Fibroblast of villous mesenchyme (primary cell): ENCODE measurements around the gene TXNDC11. TPM values are rescaled to one million over a fixed set of nuclear protein-coding genes. Genes with fewer than 3 reads are reported as not detected.

ENCODE experiments used
- DNase-seq: peaks from one replicate; pipeline ENCODE4 v3.0.0-alpha.2; 2010; ENCODE audit warnings: low read depth
- H3K4me3 ChIP-seq: 2 replicates; pipeline ENCODE4 v1.5.1; 2011; ENCODE audit warnings: low read depth, mild to moderate bottlenecking, low read length
- total RNA-seq: library from RNA; depleted of rRNA; stranded (reverse); fragments of >200 nt; gene quantifications from 2 replicates; pipeline ENCODE4 v1.2.3, GENCODE V29; 2012
- TF ChIP-seq, protein P1 (sequence below): IDR thresholded peaks from 2 replicates; pipeline ENCODE4 v1.5.1; 2012; ENCODE audit warnings: low read depth, mild to moderate bottlenecking, low read length; ENCODE audit not compliant: insufficient read depth

Gene TXNDC11
- total RNA-seq, 1 donor = 30.2 TPM

DNA sequence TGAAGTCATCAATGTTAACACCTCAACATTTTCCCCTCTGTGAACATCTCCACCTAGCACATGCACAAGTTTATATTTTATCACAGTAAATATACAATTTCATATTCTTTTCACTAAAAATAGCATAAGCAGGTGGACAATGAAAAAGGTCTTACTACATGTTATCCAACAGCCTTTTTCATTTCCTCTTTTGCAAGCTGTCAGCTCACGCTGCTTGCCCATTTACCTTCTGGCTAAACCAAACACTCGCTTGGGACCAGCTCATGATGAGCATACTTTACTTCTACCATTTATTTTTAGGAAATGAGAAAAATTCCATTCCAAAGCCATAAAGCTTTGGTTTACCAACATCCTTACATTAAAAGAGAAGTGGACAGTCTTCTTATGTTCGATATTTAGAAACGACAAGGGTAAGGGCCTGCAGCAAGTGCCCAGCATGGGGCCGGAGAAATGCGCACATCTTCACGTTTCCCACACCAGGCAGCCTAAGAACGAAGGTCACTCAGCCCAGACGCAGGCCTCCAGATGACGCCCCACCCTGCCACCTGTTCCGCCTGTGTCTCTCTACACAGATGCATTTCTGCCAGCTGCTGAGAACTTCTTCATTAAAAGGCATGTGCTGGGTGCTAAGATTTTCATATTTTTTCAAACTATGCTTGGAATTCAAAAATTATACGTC is 60.5 kb downstream of the TXNDC11 start:
- no peak for DNase-seq
- TF ChIP-seq, protein P1, sequence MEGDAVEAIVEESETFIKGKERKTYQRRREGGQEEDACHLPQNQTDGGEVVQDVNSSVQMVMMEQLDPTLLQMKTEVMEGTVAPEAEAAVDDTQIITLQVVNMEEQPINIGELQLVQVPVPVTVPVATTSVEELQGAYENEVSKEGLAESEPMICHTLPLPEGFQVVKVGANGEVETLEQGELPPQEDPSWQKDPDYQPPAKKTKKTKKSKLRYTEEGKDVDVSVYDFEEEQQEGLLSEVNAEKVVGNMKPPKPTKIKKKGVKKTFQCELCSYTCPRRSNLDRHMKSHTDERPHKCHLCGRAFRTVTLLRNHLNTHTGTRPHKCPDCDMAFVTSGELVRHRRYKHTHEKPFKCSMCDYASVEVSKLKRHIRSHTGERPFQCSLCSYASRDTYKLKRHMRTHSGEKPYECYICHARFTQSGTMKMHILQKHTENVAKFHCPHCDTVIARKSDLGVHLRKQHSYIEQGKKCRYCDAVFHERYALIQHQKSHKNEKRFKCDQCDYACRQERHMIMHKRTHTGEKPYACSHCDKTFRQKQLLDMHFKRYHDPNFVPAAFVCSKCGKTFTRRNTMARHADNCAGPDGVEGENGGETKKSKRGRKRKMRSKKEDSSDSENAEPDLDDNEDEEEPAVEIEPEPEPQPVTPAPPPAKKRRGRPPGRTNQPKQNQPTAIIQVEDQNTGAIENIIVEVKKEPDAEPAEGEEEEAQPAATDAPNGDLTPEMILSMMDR = no peak
- no peak overlapping the region for H3K4me3 ChIP-seq

DNA sequence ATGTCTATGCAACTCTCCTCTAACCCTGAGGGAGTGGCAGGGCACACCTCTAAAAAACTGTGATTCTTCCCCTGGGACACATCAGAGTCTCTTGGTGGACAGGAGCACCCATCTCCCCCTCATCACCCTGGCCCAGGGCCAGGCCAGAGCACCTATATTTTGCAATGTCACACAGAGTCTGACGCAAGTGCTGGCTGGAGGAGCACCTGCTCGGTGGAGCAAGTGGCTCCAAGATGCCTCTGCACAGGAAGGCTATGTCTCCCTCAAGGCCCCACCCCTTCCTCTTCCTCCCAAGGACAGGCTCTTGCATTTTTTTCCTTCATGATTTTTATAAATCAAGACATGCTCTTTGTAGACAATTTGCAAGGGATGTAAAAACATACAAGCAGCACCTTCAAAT is 61.1 kb downstream of the TXNDC11 start:
- H3K4me3 ChIP-seq = no peak overlapping the region
- no peak for DNase-seq
- TF ChIP-seq, protein P1 = no peak

DNA sequence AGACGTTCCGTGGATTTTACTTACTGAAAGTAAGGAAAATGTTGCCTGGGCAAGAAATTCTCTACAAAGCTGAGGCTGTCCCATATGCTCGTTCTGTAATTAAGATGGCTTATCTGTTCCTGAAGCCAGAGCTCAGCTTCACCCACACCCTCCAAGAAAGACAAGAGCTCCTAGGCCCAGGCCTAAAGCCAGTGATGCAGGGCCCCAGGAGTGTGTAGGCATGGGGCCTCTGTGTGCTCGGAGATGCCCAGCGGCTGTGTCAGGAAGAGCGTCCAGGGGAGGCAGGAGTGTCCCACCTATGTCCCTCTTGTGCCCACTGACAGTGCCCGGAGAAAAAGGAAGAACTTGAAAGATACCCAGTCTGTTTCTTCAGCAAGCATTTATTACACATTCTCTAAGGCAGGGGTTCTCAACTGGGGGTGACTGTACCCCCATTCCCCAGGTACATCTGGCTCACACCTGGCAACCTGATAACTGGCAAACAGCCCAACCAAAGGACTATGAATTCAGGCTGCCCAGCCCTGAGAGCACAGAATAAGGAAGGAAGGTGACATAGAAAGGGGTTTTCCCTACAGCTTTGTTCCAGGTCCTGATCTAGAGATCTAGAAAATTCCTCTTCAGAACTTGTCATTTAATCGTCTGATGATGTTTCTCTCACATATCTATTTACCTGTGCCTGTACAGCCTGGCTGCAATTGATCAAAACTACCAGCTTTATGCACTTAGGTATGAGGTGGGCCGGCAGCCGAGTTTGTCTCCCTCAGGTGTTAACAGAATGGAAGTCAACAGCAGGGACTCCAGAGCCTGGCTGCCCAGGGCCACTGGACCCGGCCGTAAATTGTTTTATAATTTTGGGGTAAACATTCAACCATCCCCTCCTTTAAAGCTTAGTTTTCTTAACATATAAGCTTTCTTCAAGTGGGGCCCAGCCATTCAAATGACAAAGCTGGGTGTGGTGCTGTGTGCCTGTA is 62.4 kb downstream of the TXNDC11 start:
- TF ChIP-seq, protein P1 = no peak
- DNase-seq = no peak
- H3K4me3 ChIP-seq = no peak overlapping the region

DNA sequence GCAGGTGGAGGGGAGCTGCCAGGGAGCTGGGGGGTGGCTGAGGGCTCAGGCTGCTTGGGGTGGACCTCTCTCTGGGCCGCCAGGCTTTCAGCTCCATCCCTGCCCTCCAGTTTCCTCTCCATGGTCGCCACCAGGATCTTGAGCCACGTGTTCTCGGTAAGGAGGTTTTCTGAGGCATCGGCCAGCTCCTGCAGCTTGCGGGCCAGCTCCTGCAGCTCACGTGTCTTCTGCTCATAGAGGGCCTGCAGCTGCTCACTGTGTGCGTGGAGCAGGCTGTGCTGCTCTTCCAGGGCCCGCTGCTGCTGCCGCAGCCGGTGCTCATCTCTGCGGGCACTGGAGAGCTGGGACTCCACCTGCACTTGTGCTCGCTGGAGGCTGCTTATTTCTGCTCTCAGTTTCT is 63.4 kb downstream of the TXNDC11 start:
- no peak for DNase-seq
- TF ChIP-seq, protein P1 = no peak
- no peak overlapping the region for H3K4me3 ChIP-seq

DNA sequence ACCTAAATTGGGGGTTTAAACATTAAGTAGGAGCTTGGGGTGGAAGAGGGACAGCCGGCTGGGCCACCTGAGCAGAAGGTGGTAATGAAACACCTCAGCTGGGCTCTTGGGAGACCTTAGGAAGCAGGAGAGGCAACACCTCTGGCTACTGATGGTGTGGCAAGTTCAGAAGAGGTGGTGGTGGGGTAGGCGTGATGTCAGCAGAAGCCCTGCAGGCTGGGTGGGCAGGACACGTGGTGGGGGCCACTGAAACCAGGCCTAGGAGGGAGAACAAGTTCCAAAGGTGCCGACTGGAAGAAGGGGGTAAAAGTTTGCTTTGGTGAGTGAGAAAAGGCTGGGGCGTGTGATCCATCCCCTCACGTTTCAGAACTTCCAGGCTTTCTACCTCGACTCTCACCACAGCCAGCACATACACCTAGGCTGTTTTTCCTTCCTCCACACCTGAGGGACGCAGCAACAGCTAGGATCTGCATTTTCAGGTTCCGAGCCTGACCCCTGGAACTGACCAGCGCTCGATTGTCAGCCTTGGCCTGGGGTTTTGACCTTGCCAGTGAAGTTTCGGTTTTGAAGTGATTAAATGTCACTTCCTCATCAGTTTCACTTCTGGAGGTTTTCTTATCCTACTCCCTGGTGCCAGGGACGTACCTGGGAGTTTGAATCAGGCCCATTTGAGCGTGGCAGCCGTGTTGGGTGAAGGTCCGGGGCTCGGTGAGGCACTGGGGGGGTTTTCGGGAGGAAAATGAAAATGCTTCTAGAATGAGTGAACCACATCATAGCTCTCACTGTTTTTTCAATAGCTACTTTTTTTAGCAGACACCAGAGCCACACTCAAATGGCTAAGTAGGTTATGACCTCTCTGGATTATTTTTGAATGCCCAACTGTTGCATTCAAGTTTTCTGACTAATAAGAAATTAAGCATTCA is 64.4 kb downstream of the TXNDC11 start:
- DNase-seq = no peak
- TF ChIP-seq, protein P1 = no peak
- no peak overlapping the region for H3K4me3 ChIP-seq

DNA sequence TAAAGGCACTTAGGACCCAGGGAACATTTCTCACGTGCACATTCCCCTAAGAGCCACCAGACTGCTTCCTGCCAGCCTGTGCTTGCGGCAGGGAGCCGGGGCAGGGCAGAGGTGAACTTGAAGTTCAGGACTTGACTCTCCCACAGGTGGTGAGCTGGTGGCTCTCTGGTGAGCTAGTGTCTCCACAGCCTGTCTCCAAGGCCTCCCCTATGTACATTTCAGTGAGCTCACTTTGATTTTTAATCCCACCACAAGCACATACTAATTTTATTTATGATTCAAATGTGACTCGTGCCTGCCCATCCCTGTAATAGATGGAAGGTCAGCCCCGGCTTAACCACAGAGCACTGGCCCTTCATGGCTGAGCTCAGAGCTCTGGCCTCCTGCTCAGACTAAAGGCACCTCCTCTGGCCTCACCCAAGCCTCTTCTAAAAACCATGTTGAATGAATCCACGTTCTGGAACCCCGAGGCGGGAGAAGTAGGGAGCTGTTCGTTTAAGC is 65.2 kb downstream of the TXNDC11 start:
- TF ChIP-seq, protein P1 = no peak
- DNase-seq = no peak
- no peak overlapping the region for H3K4me3 ChIP-seq
